Upper lobe of left lung (tissue), 4 donors: ENCODE measurements around the gene SCFD2.

Experiments used
- POLR2A ChIP-seq, 4 donors: fragments of 450-650 bp; IDR thresholded peaks; one replicate each; pipeline ENCODE4 v1.5.1; 2016 to 2017; ENCODE audit warnings: antibody characterized with exemption in 4 of 4, mild to moderate bottlenecking in 2 of 4
- POLR2AphosphoS5 ChIP-seq, 2 donors: sonication (generic); formaldehyde crosslinking; IDR thresholded peaks; one replicate each; pipeline ENCODE4 v1.5.1; 2017; ENCODE audit warnings: antibody characterized with exemption in 2 of 2
- TF ChIP-seq, protein P1 (sequence below), 6 experiments: fragments of 450-650 bp in 4 of 6; fragments of 200-600 bp in 2 of 6; sonication (generic) in 2 of 6; IDR thresholded peaks; one replicate each; pipeline ENCODE4 v1.5.1; 2016 to 2019; ENCODE audit warnings: antibody characterized with exemption in 6 of 6

DNA sequence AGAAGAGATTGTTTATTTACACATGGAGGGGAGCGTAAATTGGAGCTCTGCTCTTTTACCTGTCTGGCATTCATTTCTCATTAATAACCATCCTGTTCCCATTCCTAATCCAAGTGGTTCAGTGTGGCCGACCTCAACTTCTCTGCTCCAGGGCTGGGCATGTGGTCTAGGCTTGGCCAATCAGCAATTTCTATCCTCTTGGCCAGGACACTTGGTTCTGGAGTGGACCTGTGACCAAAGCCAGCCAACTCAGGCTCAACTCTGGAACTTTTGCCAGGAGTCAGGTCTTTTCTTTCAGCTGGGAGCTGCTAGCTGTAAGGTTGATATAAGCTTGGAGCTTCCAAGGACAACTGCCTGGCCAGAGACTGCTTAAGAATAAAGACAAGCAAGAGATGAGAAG lies 519.4 kb downstream of the SCFD2 start:
- TF ChIP-seq, protein P1, sequence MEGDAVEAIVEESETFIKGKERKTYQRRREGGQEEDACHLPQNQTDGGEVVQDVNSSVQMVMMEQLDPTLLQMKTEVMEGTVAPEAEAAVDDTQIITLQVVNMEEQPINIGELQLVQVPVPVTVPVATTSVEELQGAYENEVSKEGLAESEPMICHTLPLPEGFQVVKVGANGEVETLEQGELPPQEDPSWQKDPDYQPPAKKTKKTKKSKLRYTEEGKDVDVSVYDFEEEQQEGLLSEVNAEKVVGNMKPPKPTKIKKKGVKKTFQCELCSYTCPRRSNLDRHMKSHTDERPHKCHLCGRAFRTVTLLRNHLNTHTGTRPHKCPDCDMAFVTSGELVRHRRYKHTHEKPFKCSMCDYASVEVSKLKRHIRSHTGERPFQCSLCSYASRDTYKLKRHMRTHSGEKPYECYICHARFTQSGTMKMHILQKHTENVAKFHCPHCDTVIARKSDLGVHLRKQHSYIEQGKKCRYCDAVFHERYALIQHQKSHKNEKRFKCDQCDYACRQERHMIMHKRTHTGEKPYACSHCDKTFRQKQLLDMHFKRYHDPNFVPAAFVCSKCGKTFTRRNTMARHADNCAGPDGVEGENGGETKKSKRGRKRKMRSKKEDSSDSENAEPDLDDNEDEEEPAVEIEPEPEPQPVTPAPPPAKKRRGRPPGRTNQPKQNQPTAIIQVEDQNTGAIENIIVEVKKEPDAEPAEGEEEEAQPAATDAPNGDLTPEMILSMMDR (IDR thresholded peaks at IDR 0.05), result no peak
- TF ChIP-seq POLR2A (IDR thresholded peaks at IDR 0.05) (no peak), POLR2AphosphoS5 (IDR thresholded peaks at IDR 0.05) (no peak)
